CD4-positive, alpha-beta T cell treated with Interleukin-12 subunit alpha and Interleukin-12 subunit beta, for 1 hour (primary cell): ENCODE data around the gene BCAP29.
"Not testable (repeated sequence)": the region's sequence is repeated elsewhere in the genome, so short reads cannot be mapped to it uniquely, and the experiment has no call there.

Experiments used
- DNase-seq: peaks from one replicate; pipeline ENCODE4 v3.0.0-alpha.2; 2020

BCAP29 gene

GRCh38 chr7:107628461-107629064 is 48.5 kb downstream of the BCAP29 start:
- DNase-seq: no peak

- DNase-seq: no peak
These were observed 50.3 kb downstream of the BCAP29 start for GRCh38 chr7:107630342-107630741.

GRCh38 chr7:107631588-107632491 is 51.8 kb downstream of the BCAP29 start:
- DNase-seq: no peak

- no peak for DNase-seq
These were observed 52.4 kb downstream of the BCAP29 start for GRCh38 chr7:107632492-107632865.

GRCh38 chr7:107638594-107638993 is 58.5 kb downstream of the BCAP29 start:
- no peak for DNase-seq

GRCh38 chr7:107639070-107639469 is 59.0 kb downstream of the BCAP29 start:
- not testable (repeated sequence) for DNase-seq

GRCh38 chr7:107641676-107642075 is 61.6 kb downstream of the BCAP29 start:
- no peak for DNase-seq

GRCh38 chr7:107642501-107642900 is 62.5 kb downstream of the BCAP29 start:
- DNase-seq: no peak

- DNase-seq: no peak
These were observed 63.4 kb downstream of the BCAP29 start for GRCh38 chr7:107643407-107643806.

- DNase-seq: no peak
These were observed 63.9 kb downstream of the BCAP29 start for GRCh38 chr7:107643938-107644308.

GRCh38 chr7:107644309-107644974 is 64.4 kb downstream of the BCAP29 start:
- no peak for DNase-seq

- DNase-seq: no peak
These were observed 72.6 kb downstream of the BCAP29 start for GRCh38 chr7:107652642-107653041.

- DNase-seq: no peak
These were observed 78.4 kb downstream of the BCAP29 start for GRCh38 chr7:107658467-107658866.

GRCh38 chr7:107659666-107660065 is 79.6 kb downstream of the BCAP29 start:
- DNase-seq: no peak

GRCh38 chr7:107660381-107661080 is 80.5 kb downstream of the BCAP29 start, which contains the start of gene SLC26A4:
SLC26A4 (plus strand) TSS chr7:107660828; CDS start chr7:107661642, 814 bp downstream.
- DNase-seq: no peak

- DNase-seq: no peak
These were observed 81.2 kb downstream of the BCAP29 start for GRCh38 chr7:107661081-107661864.

- DNase-seq: no peak
These were observed 81.9 kb downstream of the BCAP29 start for GRCh38 chr7:107661865-107662379.

GRCh38 chr7:107663196-107663595 is 83.2 kb downstream of the BCAP29 start:
- no peak for DNase-seq

GRCh38 chr7:107666790-107667189 is 86.7 kb downstream of the BCAP29 start:
- DNase-seq: no peak

GRCh38 chr7:107667341-107667740 is 87.3 kb downstream of the BCAP29 start:
- no peak for DNase-seq

GRCh38 chr7:107668296-107668695 is 88.2 kb downstream of the BCAP29 start:
- no peak for DNase-seq
